H9 (cell line): Measurements from ENCODE around the gene TPM4. TPM values are rescaled to one million over a fixed set of nuclear protein-coding genes. Genes with fewer than 3 reads are reported as not detected.

Source experiments
- DNase-seq: peaks from one replicate; pipeline ENCODE4 v3.0.0-alpha.2; 2017
- H2AFZ ChIP-seq: one replicate; pipeline ENCODE4 v1.6.1; 2013; ENCODE audit warnings: mild to moderate bottlenecking, low read length, control low read depth, moderate library complexity
- H2AK5ac ChIP-seq: 2 replicates; pipeline ENCODE4 v1.6.1; 2013; ENCODE audit warnings: low read length, control low read depth, mixed read lengths; ENCODE audit not compliant: insufficient read length
- H2BK120ac ChIP-seq: one replicate; pipeline ENCODE4 v1.6.1; 2013; ENCODE audit warnings: low read depth, mild to moderate bottlenecking, low read length, control low read depth, inconsistent platforms; ENCODE audit not compliant: poor library complexity, severe bottlenecking
- H2BK12ac ChIP-seq: 2 replicates; pipeline ENCODE4 v1.6.1; 2013; ENCODE audit warnings: low read length, control low read depth, mixed read lengths, low read depth; ENCODE audit not compliant: insufficient read length
- H2BK15ac ChIP-seq: 2 replicates; pipeline ENCODE4 v1.6.1; 2013; ENCODE audit warnings: low read depth, low read length, control low read depth
- H2BK20ac ChIP-seq: one replicate; pipeline ENCODE4 v1.6.1; 2013; ENCODE audit warnings: low read depth, mild to moderate bottlenecking, low read length, control low read depth, inconsistent platforms; ENCODE audit not compliant: poor library complexity, severe bottlenecking
- H2BK5ac ChIP-seq: 2 replicates; pipeline ENCODE4 v1.6.1; 2013; ENCODE audit warnings: low read length, control low read depth, mixed read lengths; ENCODE audit not compliant: insufficient read length
- H3K14ac ChIP-seq: 2 replicates; pipeline ENCODE4 v1.6.1; 2013; ENCODE audit warnings: low read length, control low read depth; ENCODE audit not compliant: insufficient read depth
- H3K18ac ChIP-seq: 2 replicates; pipeline ENCODE4 v1.6.1; 2013; ENCODE audit warnings: low read depth, mild to moderate bottlenecking, mixed read lengths, low read length, control low read depth; ENCODE audit not compliant: insufficient read length
- H3K23ac ChIP-seq: 2 replicates; pipeline ENCODE4 v1.6.1; 2013; ENCODE audit warnings: low read length, control low read depth, mixed read lengths, low read depth; ENCODE audit not compliant: insufficient read length
- H3K23me2 ChIP-seq: 2 replicates; pipeline ENCODE4 v1.6.1; 2013; ENCODE audit warnings: low read depth, mild to moderate bottlenecking, mixed read lengths, low read length, control low read depth; ENCODE audit not compliant: insufficient read length, poor library complexity, severe bottlenecking
- H3K27ac ChIP-seq: 2 replicates; pipeline ENCODE4 v1.5.1; 2013; ENCODE audit warnings: low read length, control low read depth, mixed read lengths, low read depth; ENCODE audit not compliant: insufficient read length
- H3K27me3 ChIP-seq: 2 replicates; pipeline ENCODE4 v1.6.1; 2013; ENCODE audit warnings: low read length, control low read depth, inconsistent platforms; ENCODE audit not compliant: insufficient read depth
- H3K4ac ChIP-seq: 2 replicates; pipeline ENCODE4 v1.6.1; 2013; ENCODE audit warnings: low read depth, mild to moderate bottlenecking, control low read depth, inconsistent platforms, low read length, moderate library complexity
- H3K4me1 ChIP-seq: 2 replicates; pipeline ENCODE4 v1.6.1; 2013; ENCODE audit warnings: low read length, control low read depth, inconsistent platforms; ENCODE audit not compliant: insufficient read depth
- H3K4me2 ChIP-seq: 2 replicates; pipeline ENCODE4 v1.6.1; 2013; ENCODE audit warnings: low read length, control low read depth, mixed read lengths; ENCODE audit not compliant: insufficient read length, insufficient read depth
- H3K56ac ChIP-seq: 2 replicates; pipeline ENCODE4 v1.6.1; 2013; ENCODE audit warnings: low read depth, mild to moderate bottlenecking, mixed read lengths, low read length, control low read depth; ENCODE audit not compliant: insufficient read length
- H3K79me1 ChIP-seq: 2 replicates; pipeline ENCODE4 v1.6.1; 2013; ENCODE audit warnings: low read depth, mild to moderate bottlenecking, moderate library complexity, low read length, control low read depth, inconsistent platforms; ENCODE audit not compliant: insufficient read depth, poor library complexity, severe bottlenecking
- H3K79me2 ChIP-seq: 2 replicates; pipeline ENCODE4 v1.6.1; 2013; ENCODE audit warnings: low read length, control low read depth, inconsistent platforms; ENCODE audit not compliant: insufficient read depth
- H3K9ac ChIP-seq: 2 replicates; pipeline ENCODE4 v1.6.1; 2013; ENCODE audit warnings: low read length, control low read depth, mixed read lengths; ENCODE audit not compliant: insufficient read length; ENCODE audit errors: extremely low read depth
- H3K9me3 ChIP-seq: one replicate; pipeline ENCODE4 v1.6.1; 2013; ENCODE audit warnings: low read depth, low read length, inconsistent platforms; ENCODE audit not compliant: control insufficient read depth
- H3T11ph ChIP-seq: one replicate; pipeline ENCODE4 v1.6.1; 2013; ENCODE audit warnings: mild to moderate bottlenecking, low read length, control low read depth, inconsistent platforms
- H4K20me1 ChIP-seq: one replicate; pipeline ENCODE4 v1.6.1; 2013; ENCODE audit not compliant: control insufficient read depth, insufficient read length, insufficient read depth
- H4K5ac ChIP-seq: 2 replicates; pipeline ENCODE4 v1.6.1; 2013; ENCODE audit warnings: low read depth, mild to moderate bottlenecking, mixed read lengths, low read length, control low read depth; ENCODE audit not compliant: insufficient read length
- H4K8ac ChIP-seq: replicated peaks from 2 replicates; pipeline ENCODE4 v1.6.1; 2013; ENCODE audit warnings: low read length, control low read depth, mixed read lengths, low read depth; ENCODE audit not compliant: insufficient read length
- H4K91ac ChIP-seq: 2 replicates; pipeline ENCODE4 v1.6.1; 2013; ENCODE audit warnings: low read depth, mild to moderate bottlenecking, moderate library complexity, mixed read lengths, low read length, control low read depth; ENCODE audit not compliant: insufficient read length
- H3K27ac Mint-ChIP-seq, 3 experiments: 2 replicates in 2 of 3; 3 replicates in 1 of 3; pipeline ENCODE4 v1.8.0; 2020 to 2021; ENCODE audit warnings: mixed read lengths in 3 of 3, mild to moderate bottlenecking in 1 of 3, moderate library complexity in 1 of 3
- H3K27me3 Mint-ChIP-seq: 2 replicates; pipeline ENCODE4 v1.8.0; 2021; ENCODE audit warnings: low read depth, mild to moderate bottlenecking, moderate library complexity, mixed read lengths
- H3K36me3 Mint-ChIP-seq, 3 experiments: 2 replicates in 2 of 3; 3 replicates in 1 of 3; pipeline ENCODE4 v1.8.0; 2020 to 2021; ENCODE audit warnings: low read depth in 3 of 3, mixed read lengths in 3 of 3; ENCODE audit not compliant: insufficient read depth in 1 of 3
- H3K4me1 Mint-ChIP-seq, 2 experiments: 2 replicates each; pipeline ENCODE4 v1.8.0; 2020; ENCODE audit warnings: mixed read lengths in 2 of 2
- H3K4me3 Mint-ChIP-seq, 2 experiments: 2 replicates in 1 of 2; 3 replicates in 1 of 2; pipeline ENCODE4 v1.8.0; 2020 to 2021; ENCODE audit warnings: mild to moderate bottlenecking in 2 of 2, mixed read lengths in 2 of 2, moderate library complexity in 1 of 2
- H3K9me3 Mint-ChIP-seq, 2 experiments: 2 replicates in 1 of 2; 3 replicates in 1 of 2; pipeline ENCODE4 v1.8.0; 2020; ENCODE audit warnings: mild to moderate bottlenecking in 2 of 2, mixed read lengths in 2 of 2, moderate library complexity in 1 of 2
- CTCF ChIP-seq: fragments of 200-600 bp; sonication (generic); conservative IDR thresholded peaks from 3 replicates; pipeline ENCODE4 v1.8.0; 2021; ENCODE audit warnings: antibody characterized with exemption, mild to moderate bottlenecking
- WGBS: extraction: QIAGEN DNeasy Blood & Tissue Kit; methylation state at CpG from one replicate; pipeline ENCODE4 v1.1.7; 2013; ENCODE audit warnings: missing lambda C conversion rate, low lambda C conversion rate, mixed read lengths; ENCODE audit not compliant: insufficient read length; ENCODE audit errors: extremely low coverage; 5-methylcytosine and 5-hydroxymethylcytosine counted together
- total RNA-seq: library from RNA; stranded (reverse); gene quantifications from 2 replicates; pipeline ENCODE4 v1.2.1, GENCODE V29; 2021

TPM4 gene
- total RNA-seq, 1 experiment from 2014 or later: 431 TPM

DNA sequence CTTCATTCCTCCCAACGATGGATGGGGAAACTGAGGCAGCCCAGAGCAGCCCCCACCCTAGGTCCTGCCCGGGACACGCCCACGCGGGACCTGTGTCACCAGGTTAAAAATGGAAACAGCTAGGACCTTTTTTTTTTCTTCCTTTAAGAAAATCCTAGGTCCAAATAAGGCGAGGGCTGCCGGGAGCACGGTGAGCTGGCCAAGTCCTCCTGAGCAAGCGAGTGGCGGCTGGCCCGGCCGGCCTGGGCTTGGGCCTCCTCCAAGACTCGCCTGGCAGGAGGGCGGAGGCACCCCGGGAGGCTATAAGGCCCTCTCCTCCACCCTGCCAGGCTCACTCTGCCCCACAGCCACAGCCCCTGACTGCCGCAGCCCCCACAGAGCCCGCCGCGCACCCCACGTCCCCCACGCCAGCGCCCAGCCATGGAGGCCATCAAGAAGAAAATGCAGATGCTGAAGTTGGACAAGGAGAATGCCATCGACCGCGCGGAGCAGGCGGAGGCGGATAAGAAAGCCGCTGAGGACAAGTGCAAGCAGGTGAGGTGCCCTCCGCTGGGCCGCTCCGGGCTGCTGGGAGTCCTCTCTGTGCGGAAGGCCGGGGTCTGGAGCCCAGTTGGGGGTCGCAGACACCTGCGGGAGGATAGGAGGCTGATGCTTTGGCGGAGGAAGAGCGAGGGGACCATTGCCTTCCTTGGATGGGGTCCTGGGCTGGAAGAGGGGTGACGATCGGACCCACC, 8.9 kb upstream of the TPM4 start:
- Histone ChIP-seq H2BK12ac (no peak overlapping the region), H3K9ac (no peak overlapping the region), H2BK120ac (no peak overlapping the region), H3K4me2 (no peak overlapping the region), H2BK5ac (no peak overlapping the region), H2AFZ (no peak overlapping the region), H3K23me2 (no peaks in the 10 kb centered on the region), H3K56ac (no peak overlapping the region), H2BK15ac (no peak overlapping the region), H4K5ac (no peak overlapping the region), H3K4me1 (peaks cover 4% of the 10 kb centered on the region; the same call in 1 of the 2 replicates), H4K91ac (no peak overlapping the region), H3T11ph (no peak overlapping the region), H4K8ac (no peak overlapping the region), H3K79me1 (no peaks in the 10 kb centered on the region), H4K20me1 (no peaks in the 10 kb centered on the region), H3K4ac (no peak overlapping the region), H3K18ac (no peak overlapping the region), H3K9me3 (no peaks in the 10 kb centered on the region), H3K27me3 (no peaks in the 10 kb centered on the region), H3K79me2 (no peaks in the 10 kb centered on the region), H3K23ac (no peak overlapping the region), H2BK20ac (no peak overlapping the region), H3K27ac (no peak overlapping the region), H3K14ac (no peak overlapping the region), H2AK5ac (no peak overlapping the region)
- Mint-ChIP-seq H3K36me3 (no peaks in the 10 kb centered on the region), H3K27ac (no peak overlapping the region), H3K27me3 (no peaks in the 10 kb centered on the region; the same call in 1 of the 2 replicates), H3K4me1 (peaks cover 13 to 18% of the 10 kb centered on the region in 2 experiments), H3K9me3 (peaks cover 4 to 7% of the 10 kb centered on the region in 2 experiments), H3K4me3 (no peak overlapping the region)
- DNase-seq: no peak
- TF ChIP-seq CTCF: no peak
- no CpG with 5 or more reads among the region's 40 CpGs for WGBS
